AG04450 (cell line): Measurements from ENCODE around the gene RIT1. TPM values are rescaled to one million over a fixed set of nuclear protein-coding genes. Genes with fewer than 3 reads are reported as not detected.

Experiments used
- CTCF ChIA-PET: fragments of 300-600, 350-600 bp; formaldehyde crosslinking; extraction: SDS; loops from one replicate; lab custom pipeline; 2022; ENCODE audit warnings: antibody characterized with exemption, inconsistent platforms; lab: Charles Lee
- POLR2A ChIA-PET: fragments of 350-600 bp; formaldehyde crosslinking; extraction: SDS; loops from one replicate; lab custom pipeline; 2021; ENCODE audit warnings: antibody characterized with exemption, inconsistent platforms; lab: Yijun Ruan, JAX
- DNase-seq: peaks from one replicate; pipeline ENCODE4 v3.0.0-alpha.2; 2011; ENCODE audit warnings: low read depth, low spot score
- H3K27ac ChIP-seq: one replicate; pipeline ENCODE4 v1.5.1; 2012; ENCODE audit warnings: low read depth, low read length, control low read depth
- H3K27me3 ChIP-seq: one replicate; pipeline ENCODE4 v1.6.0; 2012; ENCODE audit warnings: low read length; ENCODE audit not compliant: control insufficient read depth, insufficient read depth
- H3K4me3 ChIP-seq: 2 replicates; pipeline ENCODE4 v1.5.1; 2011; ENCODE audit warnings: mild to moderate bottlenecking, low read depth, low read length, control low read depth
- H3K9me3 ChIP-seq: 2 replicates; pipeline ENCODE4 v1.5.1; 2012; ENCODE audit warnings: low read length; ENCODE audit not compliant: control insufficient read depth, insufficient read depth
- polyA plus RNA-seq: library from polyadenylated mRNA; depleted of rRNA; stranded (reverse); fragments of >200 nt; gene quantifications from 2 replicates; pipeline ENCODE4 v1.2.3, GENCODE V29; 2011
- TF ChIP-seq, protein P1 (sequence below): IDR thresholded peaks from 2 replicates; pipeline ENCODE4 v1.5.1; 2011; ENCODE audit warnings: low read depth, low read length, control low read depth, inconsistent platforms

The RIT1 gene
- polyA plus RNA-seq, 1 experiment, result 65.2 TPM

DNA sequence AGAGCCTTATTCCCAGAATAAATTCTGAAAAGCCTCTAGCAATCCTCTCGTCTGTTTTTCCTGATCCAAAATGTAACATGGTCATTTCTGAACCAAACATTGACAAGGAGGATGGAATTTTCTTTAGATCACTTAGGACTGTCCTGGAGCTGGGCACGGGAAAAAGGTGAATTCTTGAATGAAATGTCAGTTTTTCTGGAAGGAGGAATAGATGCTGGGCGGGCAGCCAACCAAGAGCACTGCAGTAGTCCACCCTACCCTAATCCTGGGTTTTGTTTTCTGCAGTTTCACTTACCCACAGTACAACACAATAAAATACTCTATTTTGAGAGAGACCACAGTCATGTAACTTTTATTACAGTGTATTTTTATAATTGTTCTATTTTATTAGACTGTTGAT, 20.9 kb downstream of the RIT1 start:
- no peaks in the 10 kb centered on the region for H3K9me3 ChIP-seq
- no peak overlapping the region for H3K4me3 ChIP-seq
- ChIA-PET POLR2A (interaction anchor here (0.7 kb wide), 1 partner anchor 32 kb away, joined by 4 read pairs; no protein-coding TSS in a partner anchor), CTCF (no interaction called here)
- H3K27me3 ChIP-seq, result no peaks in the 10 kb centered on the region
- TF ChIP-seq, protein P1, sequence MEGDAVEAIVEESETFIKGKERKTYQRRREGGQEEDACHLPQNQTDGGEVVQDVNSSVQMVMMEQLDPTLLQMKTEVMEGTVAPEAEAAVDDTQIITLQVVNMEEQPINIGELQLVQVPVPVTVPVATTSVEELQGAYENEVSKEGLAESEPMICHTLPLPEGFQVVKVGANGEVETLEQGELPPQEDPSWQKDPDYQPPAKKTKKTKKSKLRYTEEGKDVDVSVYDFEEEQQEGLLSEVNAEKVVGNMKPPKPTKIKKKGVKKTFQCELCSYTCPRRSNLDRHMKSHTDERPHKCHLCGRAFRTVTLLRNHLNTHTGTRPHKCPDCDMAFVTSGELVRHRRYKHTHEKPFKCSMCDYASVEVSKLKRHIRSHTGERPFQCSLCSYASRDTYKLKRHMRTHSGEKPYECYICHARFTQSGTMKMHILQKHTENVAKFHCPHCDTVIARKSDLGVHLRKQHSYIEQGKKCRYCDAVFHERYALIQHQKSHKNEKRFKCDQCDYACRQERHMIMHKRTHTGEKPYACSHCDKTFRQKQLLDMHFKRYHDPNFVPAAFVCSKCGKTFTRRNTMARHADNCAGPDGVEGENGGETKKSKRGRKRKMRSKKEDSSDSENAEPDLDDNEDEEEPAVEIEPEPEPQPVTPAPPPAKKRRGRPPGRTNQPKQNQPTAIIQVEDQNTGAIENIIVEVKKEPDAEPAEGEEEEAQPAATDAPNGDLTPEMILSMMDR, result no peak
- H3K27ac ChIP-seq, result no peak overlapping the region
- no peak for DNase-seq

DNA sequence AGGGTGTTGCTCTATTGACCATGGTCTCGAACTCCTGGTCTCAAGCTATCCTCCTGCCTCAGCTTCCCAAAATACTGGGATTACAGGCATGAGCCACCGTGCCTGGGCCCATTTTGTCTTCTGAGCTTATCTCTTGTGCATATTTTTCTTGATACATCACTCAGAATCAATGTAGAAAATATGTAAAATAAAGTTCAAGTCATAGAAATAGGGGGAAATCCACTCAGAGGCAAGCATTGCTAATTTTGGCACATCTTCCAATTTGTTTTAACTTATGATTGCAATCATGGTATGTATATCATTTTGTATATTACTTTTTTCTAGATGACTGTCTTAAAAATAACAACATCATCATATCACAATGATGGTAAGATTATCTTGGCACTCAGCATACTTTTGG, 21.6 kb downstream of the RIT1 start:
- TF ChIP-seq, protein P1, result no peak
- ChIA-PET POLR2A (interaction anchor here (0.7 to 1.0 kb wide), 2 partner anchors 30 to 31 kb away, joined by 3 to 4 read pairs; partner anchors contain the start of gene SYT11), CTCF (interaction anchor here (0.6 kb wide), 1 partner anchor 203 kb away, joined by 3 read pairs; no protein-coding TSS in a partner anchor)
- no peaks in the 10 kb centered on the region for H3K27me3 ChIP-seq
- no peak for DNase-seq
- H3K9me3 ChIP-seq, result no peaks in the 10 kb centered on the region
- no peak overlapping the region for H3K27ac ChIP-seq
- H3K4me3 ChIP-seq, result no peak overlapping the region

DNA sequence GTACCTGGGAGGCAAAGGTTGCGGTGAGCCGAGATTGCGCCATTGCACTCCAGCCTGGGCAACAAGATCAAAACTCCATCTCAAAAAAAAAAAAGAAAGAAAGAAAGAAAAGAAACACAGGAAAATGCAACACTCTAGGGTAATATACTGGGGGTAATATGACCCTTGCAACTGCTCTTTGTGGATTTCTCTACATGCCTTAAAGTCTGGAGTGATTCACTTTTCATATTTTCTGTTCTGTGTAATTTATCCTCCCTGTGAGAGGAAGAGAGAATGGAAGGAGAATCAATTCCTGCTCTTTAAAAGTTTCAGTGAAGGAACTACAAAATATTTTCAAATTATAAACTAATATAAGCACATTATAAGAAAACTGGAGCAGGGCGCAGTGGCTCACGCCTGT, 22.7 kb downstream of the RIT1 start:
- ChIA-PET CTCF (no interaction called here), POLR2A (no interaction called here)
- H3K9me3 ChIP-seq, result no peaks in the 10 kb centered on the region
- no peak overlapping the region for H3K27ac ChIP-seq
- TF ChIP-seq, protein P1, result no peak
- DNase-seq, result no peak
- H3K4me3 ChIP-seq, result no peak overlapping the region
- no peaks in the 10 kb centered on the region for H3K27me3 ChIP-seq

DNA sequence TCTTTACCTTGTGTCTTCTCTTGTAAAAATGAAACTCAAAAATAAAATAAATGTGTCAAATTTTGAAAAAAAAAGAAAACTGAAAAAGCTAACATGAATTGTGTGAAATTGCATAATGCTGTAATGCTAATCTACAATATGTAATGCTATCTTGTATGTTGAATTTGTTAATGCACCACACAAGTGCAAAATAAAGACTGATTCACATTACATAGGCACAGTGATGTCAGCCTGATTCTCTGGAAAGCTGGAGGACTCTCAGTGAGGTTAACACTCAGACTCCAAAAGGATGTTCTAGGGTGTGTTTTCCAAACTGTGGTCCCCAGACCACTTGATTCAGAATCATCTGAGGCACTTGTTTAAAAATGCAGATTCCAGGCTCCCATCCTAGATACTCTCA, 26.2 kb downstream of the RIT1 start:
- H3K27ac ChIP-seq, result no peak overlapping the region
- no peak for DNase-seq
- no peak overlapping the region for H3K4me3 ChIP-seq
- H3K9me3 ChIP-seq, result no peaks in the 10 kb centered on the region
- H3K27me3 ChIP-seq, result no peaks in the 10 kb centered on the region
- ChIA-PET POLR2A (interaction anchor here (0.6 to 1.0 kb wide), 2 partner anchors 8 to 9 kb away, joined by 3 to 5 read pairs; no protein-coding TSS in a partner anchor), CTCF (interaction anchor here (0.6 kb wide), 1 partner anchor 10 kb away, joined by 3 read pairs; no protein-coding TSS in a partner anchor)
- TF ChIP-seq, protein P1, result no peak
